ENCODE results near the gene CCDC184. TPM values are rescaled to one million over a fixed set of nuclear protein-coding genes. Genes with fewer than 3 reads are reported as not detected.
A peak's percentile ranks its signal among the peaks of the same experiment; 100 is the strongest.
"Not testable (repeated sequence)": the region's sequence is repeated elsewhere in the genome, so short reads cannot be mapped to it uniquely, and the experiment has no call there.

Gene CCDC184
- total RNA-seq, 1 donor from 2014 or later = 36.2 TPM

DNA sequence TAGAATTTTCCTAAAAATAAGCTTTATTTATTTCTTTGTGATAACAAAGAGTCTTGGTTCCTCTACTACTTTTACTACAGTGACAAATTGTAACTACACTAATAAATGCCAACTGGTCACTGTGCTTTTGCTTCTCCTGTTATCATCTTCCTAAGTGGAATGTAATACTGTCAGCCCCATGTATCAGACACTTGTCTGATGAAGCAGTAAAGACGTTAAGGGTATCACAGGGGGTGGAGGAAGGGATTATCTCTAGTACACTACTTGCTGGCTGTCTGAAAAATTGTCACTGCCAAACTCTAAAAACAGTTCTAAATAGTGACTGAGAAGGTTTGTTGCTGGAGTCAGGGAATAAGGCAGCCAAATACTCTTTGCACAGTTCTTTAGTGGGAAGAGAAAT lies 37.5 kb upstream of the CCDC184 start:
- no peak for TF ChIP-seq CTCF (IDR thresholded peaks at IDR 0.05; ENCODE audit: partially characterized antibody, unreplicated experiment)
- H3K9me3 Mint-ChIP-seq (ENCODE audit: unreplicated experiment) = no peaks in the 10 kb centered on the region
- H3K27ac Mint-ChIP-seq (ENCODE audit: unreplicated experiment) = no peak overlapping the region
- no peaks in the 10 kb centered on the region for H3K4me1 Mint-ChIP-seq (ENCODE audit: low read depth, unreplicated experiment)
- no peak for DNase-seq
- peaks cover 5% of the 10 kb centered on the region for H3K36me3 Mint-ChIP-seq (ENCODE audit: unreplicated experiment)
- H3K27me3 Mint-ChIP-seq (ENCODE audit: unreplicated experiment) = no peaks in the 10 kb centered on the region
- H3K4me3 Mint-ChIP-seq (ENCODE audit: unreplicated experiment) = no peak overlapping the region

DNA sequence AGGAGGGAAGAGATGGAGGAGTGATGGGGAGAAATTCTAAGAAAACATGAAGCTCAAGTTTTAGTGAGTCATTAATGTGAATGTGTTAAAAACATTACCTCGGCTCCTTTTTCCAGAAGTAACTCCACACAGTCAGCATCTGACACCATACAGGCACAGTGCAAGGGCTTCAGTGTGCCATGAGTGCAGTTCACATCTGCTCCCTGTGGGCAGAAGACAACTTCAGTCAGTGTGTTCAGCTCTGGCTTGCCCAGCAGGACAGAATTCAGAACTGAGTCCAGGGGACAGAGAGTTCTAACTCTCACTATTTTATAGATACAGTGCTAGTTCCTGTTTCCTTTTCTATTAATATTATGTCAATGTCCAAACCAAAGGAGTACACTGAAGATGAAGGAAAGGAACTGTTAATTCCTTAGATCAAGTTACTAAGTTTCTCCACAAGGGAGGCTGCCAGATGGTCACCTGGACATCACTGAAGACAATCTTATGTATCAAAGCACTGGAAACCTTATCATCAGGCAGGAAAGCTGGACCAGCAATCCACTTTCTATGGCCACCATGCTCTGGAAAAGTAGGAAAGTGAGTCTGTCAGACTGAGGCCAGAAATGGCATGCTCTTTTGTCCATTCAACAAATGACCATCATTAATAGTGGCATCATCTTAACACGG lies 32.2 kb upstream of the CCDC184 start:
- Mint-ChIP-seq H3K27me3 (ENCODE audit: unreplicated experiment) (no peaks in the 10 kb centered on the region), H3K36me3 (ENCODE audit: unreplicated experiment) (no peaks in the 10 kb centered on the region), H3K9me3 (ENCODE audit: unreplicated experiment) (no peaks in the 10 kb centered on the region), H3K27ac (ENCODE audit: unreplicated experiment) (no peak overlapping the region), H3K4me1 (ENCODE audit: low read depth, unreplicated experiment) (no peaks in the 10 kb centered on the region), H3K4me3 (ENCODE audit: unreplicated experiment) (no peak overlapping the region)
- no peak for DNase-seq
- TF ChIP-seq CTCF (IDR thresholded peaks at IDR 0.05; ENCODE audit: partially characterized antibody, unreplicated experiment) = no peak

DNA sequence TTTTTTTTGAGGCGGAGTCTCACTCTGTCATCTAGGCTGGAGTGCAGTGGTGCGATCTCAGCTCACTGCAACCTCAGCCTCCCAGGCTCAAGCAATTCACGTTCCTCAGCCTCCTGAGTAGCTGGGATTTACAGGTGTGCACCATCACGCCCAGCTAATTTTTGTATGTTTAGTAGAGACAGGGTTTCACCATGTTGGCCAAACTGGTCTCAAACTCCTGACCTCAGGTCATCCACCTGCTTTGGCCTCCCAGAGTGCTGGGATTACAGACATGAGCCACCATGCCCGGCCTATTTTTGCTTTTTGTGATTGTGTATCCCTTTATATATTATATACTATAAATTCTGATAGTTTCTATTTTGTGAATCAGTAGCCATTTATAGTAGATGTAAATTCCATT lies 27.7 kb upstream of the CCDC184 start:
- not testable (repeated sequence) for H3K9me3 Mint-ChIP-seq (ENCODE audit: unreplicated experiment); H3K27ac Mint-ChIP-seq (ENCODE audit: unreplicated experiment); DNase-seq; H3K27me3 Mint-ChIP-seq (ENCODE audit: unreplicated experiment); H3K4me3 Mint-ChIP-seq (ENCODE audit: unreplicated experiment); H3K36me3 Mint-ChIP-seq (ENCODE audit: unreplicated experiment); H3K4me1 Mint-ChIP-seq (ENCODE audit: low read depth, unreplicated experiment)

DNA sequence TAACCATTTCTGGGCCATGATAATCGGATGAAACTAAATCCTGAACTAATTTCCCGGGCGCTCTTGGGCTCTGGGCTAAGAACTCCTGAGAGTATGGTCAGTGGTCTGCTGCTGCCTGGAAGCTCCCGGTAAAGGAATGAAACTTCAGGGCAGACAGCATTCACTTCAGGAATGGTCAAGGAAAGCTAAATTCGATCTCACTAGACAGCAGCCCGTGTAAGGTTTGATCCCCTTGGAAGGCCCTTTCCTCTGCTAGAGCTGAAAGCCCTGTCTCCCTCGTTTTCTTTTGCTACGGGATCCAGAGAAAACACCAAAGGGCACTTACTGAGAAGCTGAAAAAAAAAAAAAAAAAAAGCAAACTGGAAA lies 26.8 kb upstream of the CCDC184 start:
- no peaks in the 10 kb centered on the region for H3K36me3 Mint-ChIP-seq (ENCODE audit: unreplicated experiment)

GRCh38 chr12:48157018-48157888 lies 26.2 kb upstream of the CCDC184 start, which contains the start of gene ASB8:
Gene ASB8, minus strand, starts transcription at chr12:48157515. Its CDS starts 4,019 bp downstream, at chr12:48153496.
- peak within 1 kb of the TSS; percentile 94 for H3K4me3 Mint-ChIP-seq (ENCODE audit: unreplicated experiment)
- TF ChIP-seq CTCF (IDR thresholded peaks at IDR 0.05; ENCODE audit: partially characterized antibody, unreplicated experiment) = peak; percentile 52
- peak within 1 kb of the TSS; percentile 98 for H3K27ac Mint-ChIP-seq (ENCODE audit: unreplicated experiment)
- no peaks in the 10 kb centered on the region for H3K9me3 Mint-ChIP-seq (ENCODE audit: unreplicated experiment)
- H3K4me1 Mint-ChIP-seq (ENCODE audit: low read depth, unreplicated experiment) = no peaks in the 10 kb centered on the region
- H3K27me3 Mint-ChIP-seq (ENCODE audit: unreplicated experiment) = peaks cover 6% of the 10 kb centered on the region
- peak; percentile 99 for DNase-seq
- no peaks in the 10 kb centered on the region for H3K36me3 Mint-ChIP-seq (ENCODE audit: unreplicated experiment)

More for the DNA sequence above, 26.8 kb upstream of the CCDC184 start:
- no peak for DNase-seq
- H3K27me3 Mint-ChIP-seq (ENCODE audit: unreplicated experiment) = peaks cover 6% of the 10 kb centered on the region
- TF ChIP-seq CTCF (IDR thresholded peaks at IDR 0.05; ENCODE audit: partially characterized antibody, unreplicated experiment) = no peak
- H3K4me3 Mint-ChIP-seq (ENCODE audit: unreplicated experiment) = peak overlapping the region; percentile 94
- H3K27ac Mint-ChIP-seq (ENCODE audit: unreplicated experiment) = peak overlapping the region; percentile 90
- H3K4me1 Mint-ChIP-seq (ENCODE audit: low read depth, unreplicated experiment) = no peaks in the 10 kb centered on the region
- H3K9me3 Mint-ChIP-seq (ENCODE audit: unreplicated experiment) = no peaks in the 10 kb centered on the region
